OCI-LY3 (cell line): Measurements from ENCODE around the gene AMFR.

Experiments used
- CTCF ChIP-seq: fragments of 200-600, 300-600 bp; sonication (generic); IDR thresholded peaks from 2 replicates; pipeline ENCODE4 v1.5.1; 2014; ENCODE audit warnings: antibody characterized with exemption, low read length, low read depth
- EZH2phosphoT487 ChIP-seq: fragments of 200-600 bp; shearing (Covaris generic); IDR thresholded peaks from 2 replicates; pipeline ENCODE4 v1.6.1; 2018; ENCODE audit warnings: antibody characterized with exemption, mixed run types, low read depth

GRCh38 chr16:56347166-56347565 lies 78.2 kb downstream of the AMFR start:
- no peak for TF ChIP-seq EZH2phosphoT487
- no peak for TF ChIP-seq CTCF
